Adrenal gland (tissue), 5 donors: Measurements from ENCODE around the gene PCED1B.

Source experiments
- POLR2A ChIP-seq, 2 donors: fragments of 450-650 bp; IDR thresholded peaks; one replicate each; pipeline ENCODE4 v1.6.1; 2017; ENCODE audit warnings: antibody characterized with exemption in 2 of 2, mild to moderate bottlenecking in 2 of 2, moderate library complexity in 1 of 2
- TF ChIP-seq, protein P1 (sequence below), 6 experiments: fragments of 450-650 bp in 4 of 6; fragments of 200-600 bp in 2 of 6; sonication (generic) in 1 of 6; IDR thresholded peaks; 1 replicate in 5 of 6; 2 replicates in 1 of 6; pipeline versions ENCODE4 v1.5.1 to v1.8.0; 2016 to 2021; ENCODE audit warnings: antibody characterized with exemption in 6 of 6, mild to moderate bottlenecking in 2 of 6, moderate library complexity in 1 of 6
- donor health status: DM: no; HTN: no; CAD: no.

DNA sequence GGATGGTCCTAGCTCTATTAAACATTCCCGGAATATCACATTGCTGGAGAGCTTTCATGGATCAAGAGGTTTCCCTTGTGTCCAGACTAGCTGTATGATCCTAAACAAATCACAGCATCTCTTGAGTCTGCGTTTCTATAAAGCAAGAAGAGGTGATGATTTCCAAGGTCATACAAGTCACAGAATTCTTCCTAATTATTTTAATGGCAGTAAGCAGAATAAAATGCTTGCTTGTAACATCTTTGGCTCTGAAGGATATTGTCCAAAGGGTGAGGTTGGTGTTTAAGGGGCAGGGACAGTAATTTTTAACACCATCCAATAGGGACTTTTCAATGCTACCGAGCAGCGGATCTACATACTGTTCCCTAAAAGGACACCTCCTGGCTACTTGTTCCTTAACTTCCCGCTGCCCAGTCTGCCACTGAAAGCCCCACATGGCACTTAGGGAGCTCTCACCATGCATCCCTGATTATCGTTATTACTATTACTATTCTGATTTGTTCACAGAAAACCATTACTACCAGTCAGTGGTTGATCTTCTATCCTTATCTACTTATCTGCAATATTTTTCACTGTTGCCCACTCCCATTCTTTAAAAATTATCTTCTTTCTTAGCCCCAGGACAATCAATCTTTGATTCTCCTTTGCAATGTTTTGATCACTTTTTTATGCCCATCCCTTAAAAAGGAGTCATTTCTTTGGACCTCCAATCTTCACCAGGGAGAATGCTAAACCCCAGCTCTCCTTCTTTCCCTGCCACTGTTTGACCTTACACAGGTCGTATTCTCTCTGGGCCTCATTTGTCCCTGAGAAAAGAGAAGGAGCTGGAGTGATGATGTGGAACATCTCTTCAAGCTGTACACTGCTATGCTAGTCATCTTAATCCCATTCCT lies 4.0 kb upstream of the PCED1B start:
- TF ChIP-seq, protein P1, sequence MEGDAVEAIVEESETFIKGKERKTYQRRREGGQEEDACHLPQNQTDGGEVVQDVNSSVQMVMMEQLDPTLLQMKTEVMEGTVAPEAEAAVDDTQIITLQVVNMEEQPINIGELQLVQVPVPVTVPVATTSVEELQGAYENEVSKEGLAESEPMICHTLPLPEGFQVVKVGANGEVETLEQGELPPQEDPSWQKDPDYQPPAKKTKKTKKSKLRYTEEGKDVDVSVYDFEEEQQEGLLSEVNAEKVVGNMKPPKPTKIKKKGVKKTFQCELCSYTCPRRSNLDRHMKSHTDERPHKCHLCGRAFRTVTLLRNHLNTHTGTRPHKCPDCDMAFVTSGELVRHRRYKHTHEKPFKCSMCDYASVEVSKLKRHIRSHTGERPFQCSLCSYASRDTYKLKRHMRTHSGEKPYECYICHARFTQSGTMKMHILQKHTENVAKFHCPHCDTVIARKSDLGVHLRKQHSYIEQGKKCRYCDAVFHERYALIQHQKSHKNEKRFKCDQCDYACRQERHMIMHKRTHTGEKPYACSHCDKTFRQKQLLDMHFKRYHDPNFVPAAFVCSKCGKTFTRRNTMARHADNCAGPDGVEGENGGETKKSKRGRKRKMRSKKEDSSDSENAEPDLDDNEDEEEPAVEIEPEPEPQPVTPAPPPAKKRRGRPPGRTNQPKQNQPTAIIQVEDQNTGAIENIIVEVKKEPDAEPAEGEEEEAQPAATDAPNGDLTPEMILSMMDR (IDR thresholded peaks at IDR 0.05): no peak
- TF ChIP-seq POLR2A (IDR thresholded peaks at IDR 0.05): no peak
